Esophagus (tissue), 2 donors: Measurements from ENCODE around the gene SRPK1. TPM values are rescaled to one million over a fixed set of nuclear protein-coding genes. Genes with fewer than 3 reads are reported as not detected.
A peak's percentile ranks its signal among the peaks of the same experiment; 100 is the strongest.
"Not testable (repeated sequence)": the region's sequence is repeated elsewhere in the genome, so short reads cannot be mapped to it uniquely, and the experiment has no call there.

ENCODE experiments used
- H3K27ac ChIP-seq, 2 donors: one replicate each; pipeline ENCODE4 v1.5.1; 2013; ENCODE audit warnings: low read depth in 2 of 2, mild to moderate bottlenecking in 2 of 2, inconsistent platforms in 1 of 2, low read length in 1 of 2, moderate library complexity in 1 of 2
- H3K27me3 ChIP-seq, 2 donors: one replicate each; pipeline ENCODE4 v1.6.1; 2013; ENCODE audit warnings: low read length in 2 of 2, control low read depth in 1 of 2, mild to moderate bottlenecking in 1 of 2; ENCODE audit not compliant: insufficient read depth in 2 of 2, control insufficient read depth in 1 of 2
- H3K36me3 ChIP-seq, 2 donors: one replicate each; pipeline ENCODE4 v1.6.1; 2013; ENCODE audit warnings: low read length in 1 of 2; ENCODE audit not compliant: control insufficient read depth in 2 of 2, insufficient read depth in 2 of 2
- H3K4me1 ChIP-seq, 2 donors: one replicate each; pipeline ENCODE4 v1.6.1; 2013; ENCODE audit warnings: low read length in 1 of 2; ENCODE audit not compliant: control insufficient read depth in 2 of 2, insufficient read depth in 2 of 2
- H3K4me3 ChIP-seq, 2 donors: one replicate each; pipeline ENCODE4 v1.5.1; 2013; ENCODE audit warnings: low read length in 2 of 2, mild to moderate bottlenecking in 2 of 2, low read depth in 1 of 2, moderate library complexity in 1 of 2
- H3K9me3 ChIP-seq, 2 donors: one replicate each; pipeline ENCODE4 v1.6.1; 2013; ENCODE audit warnings: mild to moderate bottlenecking in 2 of 2, low read depth in 1 of 2, low read length in 1 of 2, moderate library complexity in 1 of 2; ENCODE audit not compliant: control insufficient read depth in 2 of 2, insufficient read depth in 1 of 2
- WGBS, 2 donors: extraction: QIAGEN DNeasy Blood & Tissue Kit; methylation state at CpG; one replicate each; pipeline ENCODE4 v1.1.7; 2013; 5-methylcytosine and 5-hydroxymethylcytosine counted together
- polyA plus RNA-seq, 2 donors: library from polyadenylated mRNA; stranded (reverse); fragments of 200-250 nt; gene quantifications; one replicate each; pipeline ENCODE4 v1.2.3, GENCODE V29; 2013
- donor health status: healthy with polysubstance abuse.
- donor health status: Bipolar disorder and iron deficiency.

SRPK1 gene
- polyA plus RNA-seq, 2 donors = 15.2 to 20.2 TPM

- 0 to 1% methylated on average over 48 to 50 of the region's 50 CpGs for WGBS, 2 donors
- Histone ChIP-seq H3K27ac (peak overlapping the region; percentile 63 to 92), H3K4me3 (peak overlapping the region; percentile 64 to 89), H3K27me3 (no peaks in the 10 kb centered on the region), H3K4me1 (no peaks in the 10 kb centered on the region), H3K9me3 (no peaks in the 10 kb centered on the region), H3K36me3 (no peaks in the 10 kb centered on the region)
Measured at GRCh38 chr6:35919827-35920751, 809 bp downstream of the SRPK1 start.

GRCh38 chr6:35919085-35919826 is 1.6 kb downstream of the SRPK1 start:
- peak overlapping the region; percentile 64 to 89 for H3K4me3 ChIP-seq
- H3K27ac ChIP-seq = peak overlapping the region; percentile 39 to 92
- 16 to 17% methylated on average over 9 of the region's 9 CpGs for WGBS, 2 donors
- no peaks in the 10 kb centered on the region for H3K27me3 ChIP-seq
- H3K36me3 ChIP-seq = no peaks in the 10 kb centered on the region
- H3K9me3 ChIP-seq = no peaks in the 10 kb centered on the region
- H3K4me1 ChIP-seq = no peaks in the 10 kb centered on the region

DNA sequence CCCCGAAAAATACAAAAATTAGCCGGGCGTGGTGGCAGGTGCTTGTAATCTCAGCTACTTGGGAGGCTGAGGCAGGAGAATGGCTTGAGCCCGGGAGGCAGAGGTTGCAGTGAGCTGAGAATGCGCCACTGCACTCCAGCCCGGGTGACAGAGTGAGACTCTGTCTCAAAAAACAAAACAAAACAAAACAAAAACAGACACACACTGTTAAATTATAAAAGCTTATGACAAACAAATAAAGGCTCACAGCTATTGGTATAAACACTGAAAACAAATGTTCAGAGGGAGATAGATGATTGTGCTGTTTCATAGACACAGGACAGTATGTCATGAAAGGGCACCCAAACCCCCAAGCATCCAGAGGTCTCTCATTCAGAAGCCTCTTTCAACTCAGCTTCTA is 4.0 kb downstream of the SRPK1 start:
- WGBS, 2 donors = 89 to 95% methylated on average over 6 of the region's 6 CpGs
- H3K36me3 ChIP-seq, H3K27me3 ChIP-seq, H3K27ac ChIP-seq, H3K4me3 ChIP-seq, H3K9me3 ChIP-seq, H3K4me1 ChIP-seq: not testable (repeated sequence)

GRCh38 chr6:35916056-35916455 is 4.8 kb downstream of the SRPK1 start:
- no peak overlapping the region for H3K4me3 ChIP-seq
- peaks cover 0 to 3% of the 10 kb centered on the region in 2 donors for H3K9me3 ChIP-seq
- no peaks in the 10 kb centered on the region for H3K36me3 ChIP-seq
- WGBS, 2 donors = 94 to 100% methylated on average over 3 of the region's 3 CpGs
- H3K27ac ChIP-seq = no peak overlapping the region
- H3K27me3 ChIP-seq = no peaks in the 10 kb centered on the region
- H3K4me1 ChIP-seq = peaks cover 0 to 3% of the 10 kb centered on the region in 2 donors

- H3K4me1 ChIP-seq = peaks cover 0 to 3% of the 10 kb centered on the region in 2 donors
- H3K36me3 ChIP-seq = peaks cover 0 to 3% of the 10 kb centered on the region in 2 donors
- no peaks in the 10 kb centered on the region for H3K27me3 ChIP-seq
- no peak overlapping the region for H3K27ac ChIP-seq
- H3K9me3 ChIP-seq = peaks cover 0 to 3% of the 10 kb centered on the region in 2 donors
- no peak overlapping the region for H3K4me3 ChIP-seq
- WGBS, 2 donors = 89 to 91% methylated on average over 6 of the region's 6 CpGs
Measured at GRCh38 chr6:35914536-35914935, 6.4 kb downstream of the SRPK1 start.

DNA sequence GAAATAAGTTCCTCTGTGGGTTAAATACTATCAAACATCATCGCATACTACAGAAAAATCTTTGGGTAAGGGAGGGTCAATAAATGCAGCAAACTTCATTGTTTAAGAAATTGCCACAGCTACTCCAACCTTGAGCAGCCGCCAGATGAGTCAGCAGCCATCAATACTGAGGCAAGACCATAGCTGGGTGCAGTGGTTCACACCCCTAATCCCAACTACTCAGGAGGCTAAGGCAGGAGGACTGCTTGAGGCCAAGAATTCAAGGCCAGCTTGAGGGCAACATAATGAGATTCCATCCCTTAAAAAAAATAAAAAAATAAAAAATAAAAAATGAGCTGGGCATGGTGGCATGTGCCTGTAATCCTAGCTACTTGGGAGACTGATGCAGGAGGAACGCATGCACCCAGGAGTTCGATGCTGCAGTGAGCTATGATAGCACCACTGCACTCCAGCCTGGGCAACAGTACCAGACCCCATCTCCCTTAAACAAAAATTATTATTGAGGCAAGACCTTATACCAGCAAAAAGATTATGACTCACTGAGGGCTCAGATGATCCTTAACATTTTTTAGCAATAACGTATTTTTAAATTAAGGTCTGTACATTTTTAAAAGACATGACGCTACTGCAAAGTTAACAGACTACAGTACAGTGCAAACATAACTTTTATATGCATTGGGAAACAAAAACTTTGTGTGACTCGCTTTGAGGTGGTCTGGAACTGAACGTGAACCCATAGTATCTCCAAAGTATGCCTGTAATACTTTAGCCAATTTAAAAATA is 8.8 kb downstream of the SRPK1 start:
- Histone ChIP-seq H3K9me3 (peaks cover 3% of the 10 kb centered on the region in 2 donors), H3K27me3 (no peaks in the 10 kb centered on the region), H3K4me1 (peaks cover 0 to 3% of the 10 kb centered on the region in 2 donors), H3K4me3 (no peak overlapping the region), H3K36me3 (peaks cover 3% of the 10 kb centered on the region in 2 donors), H3K27ac (no peak overlapping the region)
- 92 to 95% methylated on average over 8 of the region's 8 CpGs for whole genome bisulfite sequencing, 2 donors

GRCh38 chr6:35909571-35909970 is 11.3 kb downstream of the SRPK1 start:
- WGBS, 2 donors = 97 to 98% methylated on average over 2 of the region's 2 CpGs
- H3K4me1 ChIP-seq, H3K9me3 ChIP-seq, H3K27me3 ChIP-seq, H3K4me3 ChIP-seq, H3K27ac ChIP-seq, H3K36me3 ChIP-seq: not testable (repeated sequence)

DNA sequence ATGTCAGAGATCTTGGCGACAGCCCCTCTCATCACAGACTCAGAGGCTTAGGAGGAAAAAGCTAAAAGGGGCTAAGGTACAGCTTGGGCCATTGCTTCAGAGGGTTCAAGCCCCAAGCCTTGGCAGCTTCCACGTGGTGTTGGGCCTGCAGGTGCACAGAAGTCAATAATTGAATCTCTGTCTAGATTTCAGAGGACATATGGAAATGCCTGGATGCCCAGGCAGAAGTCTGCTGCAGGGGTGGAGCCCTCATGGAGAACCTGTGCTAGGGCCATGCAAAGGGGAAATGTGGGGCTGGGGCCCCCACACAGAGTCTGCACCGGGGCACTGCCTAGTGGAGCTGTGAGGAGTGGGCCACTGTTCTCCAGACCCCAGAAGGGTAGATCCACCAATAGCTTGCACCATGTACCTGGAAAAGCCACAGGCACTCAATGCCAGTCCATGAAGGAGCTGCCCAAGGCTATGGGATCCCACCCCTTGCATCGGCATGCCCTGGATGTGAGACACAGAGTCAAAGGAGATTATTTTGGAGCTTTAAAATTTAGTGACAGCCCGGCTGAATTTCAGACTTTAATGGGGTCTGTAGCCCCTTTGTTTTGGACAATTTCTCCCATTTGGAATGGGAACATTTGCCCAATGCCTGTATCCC is 12.0 kb downstream of the SRPK1 start:
- H3K4me3 ChIP-seq, H3K9me3 ChIP-seq, H3K27me3 ChIP-seq, H3K27ac ChIP-seq, H3K36me3 ChIP-seq, H3K4me1 ChIP-seq: not testable (repeated sequence)
- 95 to 97% methylated on average over 5 of the region's 5 CpGs for WGBS, 2 donors

GRCh38 chr6:35907750-35908149 is 13.1 kb downstream of the SRPK1 start:
- peaks cover 3% of the 10 kb centered on the region in 2 donors for H3K9me3 ChIP-seq
- peaks cover 3% of the 10 kb centered on the region in 2 donors for H3K36me3 ChIP-seq
- no peak overlapping the region for H3K4me3 ChIP-seq
- no peak overlapping the region for H3K27ac ChIP-seq
- H3K4me1 ChIP-seq = peaks cover 0 to 3% of the 10 kb centered on the region in 2 donors
- WGBS, 2 donors = 83 to 86% methylated on average over 6 of the region's 6 CpGs
- H3K27me3 ChIP-seq = no peaks in the 10 kb centered on the region
